Measurements from ENCODE around the gene FBXW7.

The FBXW7 gene

DNA sequence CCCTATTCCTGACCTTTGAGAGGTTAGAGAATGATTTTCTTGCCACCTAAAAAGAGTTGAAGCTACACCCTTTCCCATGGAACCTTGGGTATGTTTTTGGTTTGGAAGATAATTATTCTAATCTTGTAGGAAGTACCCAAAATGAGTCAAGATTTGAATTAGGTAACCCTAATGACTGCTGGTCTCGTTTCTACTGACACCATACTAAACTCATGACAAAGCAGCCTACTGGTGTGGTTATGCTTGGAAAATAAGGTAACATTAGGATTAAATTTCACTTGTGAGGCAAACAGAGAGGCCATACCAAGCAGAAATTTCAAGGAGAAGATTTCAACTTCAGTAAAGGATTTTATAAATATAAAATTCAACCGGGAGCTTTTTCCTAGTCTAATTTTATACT is 107.9 kb downstream of the FBXW7 start:
- DNase-seq (ENCODE audit: low spot score) = no peak

DNA sequence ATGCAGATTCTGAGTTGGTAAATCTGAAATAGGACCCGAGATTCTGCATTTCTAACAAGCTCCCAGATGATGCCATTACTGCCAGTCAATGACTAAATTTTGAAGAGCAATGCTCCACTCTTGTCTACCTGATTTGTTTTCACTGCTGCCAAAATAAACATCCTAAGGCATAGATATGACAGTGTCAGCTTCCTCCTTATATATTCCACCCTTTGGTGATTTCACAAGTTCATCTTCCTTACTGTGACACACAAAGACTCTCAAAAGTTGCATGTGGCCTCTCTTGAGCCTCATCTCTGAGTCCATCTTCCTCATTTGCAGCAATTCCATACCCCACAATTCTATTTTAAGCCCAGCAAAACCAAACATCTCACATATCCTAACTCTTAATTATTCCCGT is 110.9 kb downstream of the FBXW7 start:
- no peak for DNase-seq (ENCODE audit: low spot score)

- no peak for DNase-seq (ENCODE audit: low spot score)
These were observed 111.5 kb downstream of the FBXW7 start for GRCh38 chr4:152424396-152424795.

GRCh38 chr4:152422817-152423320 is 113.0 kb downstream of the FBXW7 start:
- no peak for DNase-seq (ENCODE audit: low spot score)

GRCh38 chr4:152421576-152421975 is 114.3 kb downstream of the FBXW7 start:
- DNase-seq (ENCODE audit: low spot score) = no peak

DNA sequence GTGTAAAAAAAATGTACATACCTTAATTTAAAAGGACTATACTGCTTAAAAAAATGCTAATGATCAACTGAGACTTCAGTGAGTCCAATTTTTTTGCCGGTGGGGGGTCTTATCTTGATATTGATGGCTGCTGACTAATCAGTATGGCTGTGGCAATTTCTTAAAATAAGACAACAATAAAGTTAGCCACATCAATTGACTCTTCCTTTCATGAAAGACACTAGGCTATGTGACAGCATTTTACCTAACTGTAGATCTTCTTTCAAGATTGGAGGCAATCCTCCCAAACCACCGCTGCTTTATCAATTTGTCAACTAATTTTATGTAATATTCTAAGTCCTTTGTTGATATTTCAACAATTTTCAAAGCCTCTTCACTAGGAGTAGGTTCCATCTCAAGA is 116.1 kb downstream of the FBXW7 start:
- DNase-seq (ENCODE audit: low spot score) = no peak

DNA sequence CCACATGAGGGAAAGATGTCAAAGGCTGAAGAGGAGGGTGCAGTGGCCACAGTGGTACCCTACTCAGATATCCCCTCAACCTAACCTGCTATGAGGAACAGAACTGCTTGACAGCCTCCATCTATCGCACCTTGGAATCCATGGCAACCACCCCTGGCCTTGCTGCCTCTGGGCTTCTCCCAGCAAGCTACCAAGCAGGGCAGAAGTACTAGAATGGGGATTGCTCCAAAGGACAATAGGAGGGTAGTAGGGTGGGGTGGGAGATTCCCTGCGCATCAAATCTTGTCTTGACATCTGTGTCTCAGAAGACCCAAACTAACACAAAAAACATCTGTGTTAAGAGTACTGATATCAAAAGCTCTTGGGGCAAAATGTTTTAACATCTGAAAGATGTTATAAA is 118.2 kb downstream of the FBXW7 start:
- DNase-seq (ENCODE audit: low spot score) = no peak

DNA sequence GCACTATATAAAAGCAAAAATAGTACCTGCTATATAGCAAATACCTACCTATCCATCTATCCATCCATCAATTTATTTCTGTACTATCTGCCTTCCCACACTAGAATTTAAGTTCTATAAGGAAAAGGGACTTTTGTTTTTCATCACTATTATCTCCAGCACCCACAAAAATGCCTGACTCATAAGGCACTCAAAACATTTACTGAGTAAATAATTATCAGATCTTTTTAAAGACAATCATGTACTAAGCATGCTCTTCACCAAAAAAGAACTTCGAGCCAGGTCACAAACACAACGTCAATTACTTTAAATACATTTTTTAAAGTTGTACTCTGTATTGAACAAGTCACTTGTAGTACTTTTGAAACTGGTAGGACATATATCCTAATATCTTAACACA is 119.9 kb downstream of the FBXW7 start:
- DNase-seq (ENCODE audit: low spot score) = peak; percentile 39

GRCh38 chr4:152408514-152409327 is 127.2 kb downstream of the FBXW7 start:
- DNase-seq (ENCODE audit: low spot score) = peak; percentile 52

- no peak for DNase-seq (ENCODE audit: low spot score)
These were observed 134.5 kb downstream of the FBXW7 start for GRCh38 chr4:152401424-152401823.

- DNase-seq (ENCODE audit: low spot score) = no peak
These were observed 136.6 kb downstream of the FBXW7 start for GRCh38 chr4:152399246-152399645.

DNA sequence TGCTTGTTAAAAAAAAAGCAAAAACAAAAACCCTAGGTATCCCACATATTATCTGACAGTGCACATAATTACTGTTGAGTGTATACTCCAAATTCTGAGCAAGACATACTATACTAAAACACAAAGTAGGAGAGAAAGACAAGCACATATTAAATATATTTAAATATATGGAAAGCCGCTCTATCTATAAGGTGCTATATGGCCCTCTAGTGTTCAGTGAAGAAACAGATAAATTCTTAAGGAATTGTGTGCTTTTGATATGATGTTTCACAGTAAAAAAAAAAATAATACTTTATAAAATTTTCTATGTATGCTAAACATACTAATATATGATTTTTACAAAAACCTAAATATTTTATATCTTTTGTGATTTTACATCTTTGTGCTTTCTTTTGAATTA is 137.8 kb downstream of the FBXW7 start:
- DNase-seq (ENCODE audit: low spot score) = no peak

DNA sequence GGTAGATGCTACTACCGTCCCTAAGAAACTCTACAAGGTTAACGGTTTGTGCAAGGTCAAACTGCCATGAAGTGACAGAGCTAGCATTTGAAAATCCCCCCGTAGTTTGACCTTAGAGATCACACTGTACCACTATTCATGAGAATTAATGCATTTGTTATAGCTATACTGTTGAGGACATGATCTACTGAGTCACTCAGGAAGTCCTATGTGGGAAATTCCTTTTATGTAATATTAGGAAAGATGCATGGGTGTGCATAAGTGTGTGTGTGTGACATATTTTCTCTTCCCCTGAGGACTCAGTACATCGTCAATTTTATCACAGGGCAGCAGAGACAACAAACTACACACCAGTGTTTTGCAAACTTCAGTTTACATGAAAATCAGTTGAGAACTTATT is 141.1 kb downstream of the FBXW7 start:
- no peak for DNase-seq (ENCODE audit: low spot score)

DNA sequence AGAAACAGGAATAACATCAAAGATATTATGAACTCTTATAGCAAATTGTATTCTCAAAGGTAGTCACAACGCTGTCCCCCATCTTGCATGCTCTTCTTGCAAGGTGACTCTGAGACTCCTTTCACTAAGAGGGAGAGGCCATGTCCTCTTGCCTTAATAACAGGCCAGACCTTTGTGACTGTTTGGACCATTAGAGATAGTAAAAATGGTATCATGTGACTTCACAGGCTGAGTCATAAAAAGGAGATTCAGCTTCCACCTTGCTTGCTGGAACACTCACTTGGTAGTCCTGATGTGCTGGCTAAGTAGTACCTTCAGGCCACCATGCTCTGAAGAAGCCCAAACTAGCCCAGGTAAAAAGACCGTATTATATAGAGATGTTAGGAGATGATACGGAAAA is 143.8 kb downstream of the FBXW7 start:
- DNase-seq (ENCODE audit: low spot score) = peak; percentile 12

- no peak for DNase-seq (ENCODE audit: low spot score)
These were observed 145.7 kb downstream of the FBXW7 start for GRCh38 chr4:152390216-152390615.

DNA sequence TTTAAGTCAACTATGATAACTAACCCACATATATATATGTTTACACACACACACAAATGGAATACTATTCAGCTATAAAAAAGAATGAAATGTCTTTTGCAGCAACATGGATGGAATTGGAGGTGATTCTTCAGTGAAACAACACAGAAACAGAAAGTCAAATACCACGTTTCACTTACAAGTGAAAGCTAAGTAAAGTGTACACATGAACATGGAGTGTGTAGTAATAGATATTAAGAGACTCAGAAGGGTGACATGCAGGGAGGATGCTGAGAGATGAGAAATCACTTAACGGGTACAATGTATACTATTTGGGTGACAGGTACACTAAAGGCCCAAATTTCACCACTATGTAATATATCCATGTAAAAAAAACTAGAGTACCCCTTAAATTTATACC is 146.5 kb downstream of the FBXW7 start:
- DNase-seq (ENCODE audit: low spot score) = no peak

- peak; percentile 14 for DNase-seq (ENCODE audit: low spot score)
These were observed 150.3 kb downstream of the FBXW7 start for GRCh38 chr4:152385551-152385950.

GRCh38 chr4:152382057-152382785 is 153.7 kb downstream of the FBXW7 start:
- DNase-seq (ENCODE audit: low spot score) = peak; percentile 16

DNA sequence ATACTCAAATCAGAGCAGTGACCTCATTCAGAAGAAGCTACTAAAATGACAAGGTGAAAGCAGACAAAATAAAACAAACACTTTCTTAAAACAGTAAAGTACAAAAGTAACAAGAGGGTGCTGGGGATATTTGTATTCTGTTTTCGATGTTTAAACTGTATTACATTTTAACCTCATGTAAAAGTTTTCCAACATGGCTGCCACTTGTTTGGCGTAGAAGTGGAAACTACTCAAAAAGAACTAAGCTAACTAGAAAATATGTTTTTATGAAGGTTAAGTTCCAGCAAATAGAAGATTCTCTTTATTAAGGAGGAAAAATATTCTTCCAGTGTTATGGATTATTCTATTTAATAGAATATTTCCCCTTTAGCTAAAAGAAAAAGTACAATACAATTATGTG is 155.0 kb downstream of the FBXW7 start:
- no peak for DNase-seq (ENCODE audit: low spot score)

GRCh38 chr4:152380185-152380584 is 155.7 kb downstream of the FBXW7 start:
- DNase-seq (ENCODE audit: low spot score) = no peak

GRCh38 chr4:152374606-152375285 is 161.1 kb downstream of the FBXW7 start:
- no peak for DNase-seq (ENCODE audit: low spot score)

GRCh38 chr4:152374153-152374552 is 161.7 kb downstream of the FBXW7 start:
- DNase-seq (ENCODE audit: low spot score) = no peak

- no peak for DNase-seq (ENCODE audit: low spot score)
These were observed 163.4 kb downstream of the FBXW7 start for GRCh38 chr4:152372444-152372843.

All from kidney tubule cell (primary cell).